Activated CD4-positive, alpha-beta memory T cell treated with anti-CD3 and anti-CD28 coated beads, Interleukin-2, amount 10 ng/mL, durations not matched to agents 7 days and 5 days (primary cell): ENCODE measurements around the gene CCDC50. TPM values are rescaled to one million over a fixed set of nuclear protein-coding genes. Genes with fewer than 3 reads are reported as not detected.

ENCODE experiments used
- CTCF ChIA-PET: fragments of 350-600 bp; sonication (Branson Sonifier 250); formaldehyde crosslinking; loops from one replicate; lab custom pipeline; 2021; ENCODE audit warnings: antibody characterized with exemption, inconsistent platforms; lab: Charles Lee
- POLR2A ChIA-PET: fragments of 350-600 bp; sonication (Branson Sonifier 250); formaldehyde crosslinking; loops from one replicate; lab custom pipeline; 2021; ENCODE audit warnings: antibody characterized with exemption; lab: Charles Lee
- DNase-seq: peaks from one replicate; pipeline ENCODE4 v3.0.0-alpha.2; 2020
- H3K27ac Mint-ChIP-seq: one replicate; pipeline ENCODE4 v1.8.0; 2021; ENCODE audit warnings: mild to moderate bottlenecking, mixed read lengths
- H3K27me3 Mint-ChIP-seq: one replicate; pipeline ENCODE4 v1.8.0; 2021; ENCODE audit warnings: mixed read lengths
- H3K36me3 Mint-ChIP-seq: one replicate; pipeline ENCODE4 v1.8.0; 2021; ENCODE audit warnings: low read depth, mixed read lengths
- H3K4me1 Mint-ChIP-seq: one replicate; pipeline ENCODE4 v1.8.0; 2021; ENCODE audit warnings: mixed read lengths
- H3K4me3 Mint-ChIP-seq: one replicate; pipeline ENCODE4 v1.8.0; 2021; ENCODE audit warnings: mild to moderate bottlenecking, mixed read lengths
- H3K9me3 Mint-ChIP-seq: one replicate; pipeline ENCODE4 v1.8.0; 2021; ENCODE audit warnings: mixed read lengths
- total RNA-seq, 2 experiments: library from RNA; stranded (reverse); gene quantifications; one replicate each; pipeline ENCODE4 v1.2.3, GENCODE V29; 2021

CCDC50 gene
- total RNA-seq, 2 experiments from 2014 or later = 15.5 to 17.0 TPM

DNA sequence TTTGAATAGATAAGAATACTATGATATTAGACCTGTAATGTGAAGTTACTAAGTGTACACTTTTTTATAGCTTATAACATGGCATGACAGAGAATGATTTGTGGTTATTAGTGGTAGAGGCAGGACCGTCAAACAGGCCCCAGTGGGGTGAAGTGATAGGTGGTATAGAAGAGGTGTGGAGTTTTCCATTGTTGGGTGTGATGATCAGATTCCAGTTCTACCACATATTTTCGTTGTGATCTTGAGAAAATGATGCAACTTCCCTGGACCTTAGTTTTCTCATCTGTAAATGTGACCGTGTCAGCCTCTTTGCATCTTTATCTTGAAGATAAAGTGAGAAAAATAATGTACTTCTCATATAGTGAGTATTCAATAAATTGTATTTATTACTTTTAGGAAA lies 31.4 kb downstream of the CCDC50 start:
- DNase-seq = no peak
- no peak overlapping the region for H3K4me3 Mint-ChIP-seq
- H3K27ac Mint-ChIP-seq = no peak overlapping the region
- no peaks in the 10 kb centered on the region for H3K9me3 Mint-ChIP-seq
- ChIA-PET CTCF (no interaction called here), POLR2A (no interaction called here)
- H3K4me1 Mint-ChIP-seq = peaks cover 13% of the 10 kb centered on the region
- H3K27me3 Mint-ChIP-seq = no peaks in the 10 kb centered on the region
- H3K36me3 Mint-ChIP-seq = peaks cover 6% of the 10 kb centered on the region

DNA sequence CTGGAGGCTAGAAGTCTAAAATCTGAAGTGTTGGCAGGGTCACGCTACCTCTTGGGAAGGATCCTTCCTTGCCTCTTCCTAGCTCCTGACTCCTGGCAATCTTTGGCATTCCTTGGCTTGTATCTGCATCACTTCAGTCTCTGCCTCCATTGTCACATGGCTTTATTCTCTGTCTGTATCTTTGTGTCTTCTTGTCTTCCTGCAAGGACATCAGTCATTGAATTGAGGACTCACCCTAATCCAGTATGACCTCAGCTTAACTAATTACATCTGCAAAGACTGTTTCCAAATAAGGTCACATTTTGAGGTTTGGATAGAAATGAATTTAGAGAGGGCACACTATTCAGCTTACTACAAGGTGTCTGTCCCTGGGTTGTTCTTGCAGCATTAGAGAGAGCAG lies 32.3 kb downstream of the CCDC50 start:
- no peak overlapping the region for H3K27ac Mint-ChIP-seq
- no peaks in the 10 kb centered on the region for H3K9me3 Mint-ChIP-seq
- H3K36me3 Mint-ChIP-seq = peaks cover 6% of the 10 kb centered on the region
- no peak overlapping the region for H3K4me3 Mint-ChIP-seq
- no peaks in the 10 kb centered on the region for H3K27me3 Mint-ChIP-seq
- peaks cover 13% of the 10 kb centered on the region for H3K4me1 Mint-ChIP-seq
- POLR2A ChIA-PET = interaction anchor here (0.7 kb wide), 1 partner anchor 11 kb away, joined by 3 read pairs; no protein-coding TSS in a partner anchor
- CTCF ChIA-PET = no interaction called here
- DNase-seq = no peak

DNA sequence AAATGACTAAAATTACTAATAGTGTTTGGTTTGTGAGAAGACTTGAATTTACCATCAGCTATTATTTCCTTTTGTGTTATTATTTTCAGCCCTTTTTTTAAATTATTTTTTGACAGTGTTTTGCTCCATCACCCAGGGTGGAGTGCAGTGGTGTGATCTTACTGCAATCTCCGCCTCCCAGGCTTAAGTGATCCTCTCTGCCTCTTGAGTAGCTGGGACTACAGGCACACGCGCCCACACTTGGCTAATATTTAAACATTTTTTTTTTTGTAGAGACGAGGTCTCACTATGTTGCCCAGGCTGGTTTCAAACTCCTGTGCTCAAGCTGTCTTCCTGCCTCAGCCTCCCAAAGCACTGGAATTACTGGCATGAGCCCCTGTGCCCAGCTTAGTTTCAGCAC lies 32.8 kb downstream of the CCDC50 start:
- no peak for DNase-seq
- CTCF ChIA-PET = no interaction called here
- Mint-ChIP-seq H3K27ac (no peak overlapping the region), H3K27me3 (no peaks in the 10 kb centered on the region), H3K9me3 (no peaks in the 10 kb centered on the region), H3K4me3 (no peak overlapping the region), H3K4me1 (peaks cover 16% of the 10 kb centered on the region), H3K36me3 (peaks cover 6% of the 10 kb centered on the region)
- POLR2A ChIA-PET = interaction anchor here (0.7 kb wide), 1 partner anchor 12 kb away, joined by 3 read pairs; no protein-coding TSS in a partner anchor

DNA sequence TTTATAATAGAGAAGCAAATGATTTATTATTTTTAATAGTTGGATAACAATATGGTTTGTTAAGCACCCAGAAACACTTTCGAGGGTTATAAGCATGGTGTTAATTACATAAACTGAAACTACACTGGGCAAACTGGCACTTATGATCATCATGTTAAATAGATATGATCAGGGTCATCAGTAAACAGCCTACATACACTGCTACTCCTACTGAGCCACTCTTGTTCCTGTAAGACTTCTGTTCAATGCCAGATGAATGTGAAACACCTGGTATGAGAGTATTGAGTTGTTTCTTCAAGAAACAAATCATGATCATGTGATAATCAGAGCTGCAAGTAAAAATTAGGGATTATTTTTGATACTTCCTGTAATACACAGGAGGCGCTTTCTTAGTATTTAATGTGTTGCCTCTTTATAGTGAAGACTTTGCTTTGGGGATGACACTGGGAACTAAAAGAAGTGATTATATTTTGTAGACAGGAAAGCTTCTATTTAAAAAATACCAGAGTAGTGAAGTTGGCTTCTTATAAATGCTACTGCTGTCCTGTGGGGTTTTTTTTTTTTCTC lies 33.4 kb downstream of the CCDC50 start:
- no peaks in the 10 kb centered on the region for H3K9me3 Mint-ChIP-seq
- no peak overlapping the region for H3K4me3 Mint-ChIP-seq
- CTCF ChIA-PET = no interaction called here
- no peak overlapping the region for H3K27ac Mint-ChIP-seq
- no peaks in the 10 kb centered on the region for H3K27me3 Mint-ChIP-seq
- peaks cover 6% of the 10 kb centered on the region for H3K36me3 Mint-ChIP-seq
- no peak for DNase-seq
- H3K4me1 Mint-ChIP-seq = peaks cover 16% of the 10 kb centered on the region
- POLR2A ChIA-PET = no interaction called here

DNA sequence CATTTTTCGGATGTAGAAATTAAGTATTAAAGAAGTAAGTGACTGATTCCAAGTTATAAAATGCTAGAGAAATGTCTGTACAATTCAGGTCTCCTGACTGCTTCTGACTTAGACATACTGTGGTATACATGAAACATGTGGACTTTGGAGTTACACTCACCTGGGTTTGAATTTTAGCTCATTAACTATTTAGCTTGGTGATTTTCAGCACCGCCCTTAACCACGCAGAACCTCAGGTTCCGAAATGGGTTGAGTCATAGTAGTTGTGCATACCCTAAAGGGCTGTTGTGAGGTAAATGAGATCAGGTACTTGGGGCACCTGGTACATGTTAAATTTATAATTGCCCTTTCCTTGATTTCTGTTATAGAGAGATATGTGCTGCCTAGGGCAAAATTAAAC lies 34.0 kb downstream of the CCDC50 start:
- Mint-ChIP-seq H3K27ac (no peak overlapping the region), H3K4me3 (no peak overlapping the region), H3K9me3 (no peaks in the 10 kb centered on the region), H3K4me1 (peaks cover 14% of the 10 kb centered on the region), H3K27me3 (no peaks in the 10 kb centered on the region), H3K36me3 (peaks cover 6% of the 10 kb centered on the region)
- POLR2A ChIA-PET = no interaction called here
- DNase-seq = no peak
- CTCF ChIA-PET = no interaction called here

DNA sequence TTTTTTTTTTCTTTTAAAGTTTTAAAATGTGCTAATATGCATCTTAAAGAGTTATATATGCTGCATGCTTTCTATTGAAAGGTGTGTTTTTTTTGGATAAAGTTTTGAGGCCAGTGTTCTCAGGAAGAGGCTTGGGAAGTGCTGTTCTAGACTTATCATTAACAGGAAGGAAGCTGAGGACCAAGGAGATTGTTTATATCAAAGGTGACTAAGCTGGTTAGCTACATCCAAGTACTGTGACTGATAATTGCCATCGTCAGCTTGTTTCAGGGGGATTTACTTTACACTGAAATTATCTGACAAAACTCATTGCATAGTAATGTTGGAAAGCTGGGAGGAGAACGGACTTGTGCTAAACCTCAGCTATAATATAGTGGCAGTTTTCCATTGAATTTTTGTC lies 37.5 kb downstream of the CCDC50 start:
- peaks cover 2% of the 10 kb centered on the region for H3K4me1 Mint-ChIP-seq
- POLR2A ChIA-PET = no interaction called here
- H3K4me3 Mint-ChIP-seq = no peak overlapping the region
- no peaks in the 10 kb centered on the region for H3K9me3 Mint-ChIP-seq
- no peaks in the 10 kb centered on the region for H3K27me3 Mint-ChIP-seq
- H3K36me3 Mint-ChIP-seq = no peaks in the 10 kb centered on the region
- no peak overlapping the region for H3K27ac Mint-ChIP-seq
- no peak for DNase-seq
- CTCF ChIA-PET = no interaction called here

DNA sequence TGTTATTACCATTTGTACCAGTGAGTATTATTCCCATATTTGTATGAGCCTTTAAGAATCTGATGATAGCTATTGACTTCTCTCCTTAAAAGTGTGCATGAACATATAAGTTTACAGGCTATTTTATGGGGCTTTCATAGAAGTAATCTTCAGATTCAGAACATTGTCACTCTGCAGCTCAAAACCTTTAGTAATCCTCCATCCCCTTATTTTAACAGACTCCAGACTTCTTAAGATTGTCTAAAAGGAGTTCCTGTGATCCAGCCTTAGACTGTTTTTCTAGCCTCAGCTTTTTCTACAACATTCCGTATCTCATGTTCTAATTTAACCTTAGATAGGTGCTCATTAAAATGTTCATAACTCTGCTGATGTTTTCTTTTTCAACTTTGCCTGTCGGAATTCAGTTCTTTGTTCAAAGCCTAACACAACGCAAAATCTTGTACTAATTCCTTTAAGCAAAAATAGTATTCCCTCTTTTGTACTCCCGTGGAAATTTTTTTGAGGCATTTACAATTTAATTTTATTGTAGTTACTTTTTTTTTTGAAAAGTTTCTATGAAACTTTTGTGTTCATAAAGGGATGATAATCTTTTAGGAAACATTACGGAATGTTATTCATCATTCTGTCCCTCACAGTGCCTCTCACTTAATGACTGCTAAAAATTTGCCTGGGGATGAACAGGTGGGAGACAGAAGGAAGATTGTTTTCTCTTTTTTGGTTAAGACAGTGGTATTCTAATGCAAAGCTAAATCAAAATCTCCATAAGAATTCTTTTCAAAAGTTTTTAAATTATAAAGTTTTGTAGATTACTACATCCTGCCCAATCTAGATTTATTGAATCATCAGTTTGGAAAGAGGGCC lies 39.8 kb downstream of the CCDC50 start:
- no peak for DNase-seq
- Mint-ChIP-seq H3K27ac (no peak overlapping the region), H3K9me3 (no peaks in the 10 kb centered on the region), H3K4me1 (peaks cover 4% of the 10 kb centered on the region), H3K4me3 (no peak overlapping the region), H3K27me3 (no peaks in the 10 kb centered on the region), H3K36me3 (no peaks in the 10 kb centered on the region)
- CTCF ChIA-PET = no interaction called here
- POLR2A ChIA-PET = no interaction called here

DNA sequence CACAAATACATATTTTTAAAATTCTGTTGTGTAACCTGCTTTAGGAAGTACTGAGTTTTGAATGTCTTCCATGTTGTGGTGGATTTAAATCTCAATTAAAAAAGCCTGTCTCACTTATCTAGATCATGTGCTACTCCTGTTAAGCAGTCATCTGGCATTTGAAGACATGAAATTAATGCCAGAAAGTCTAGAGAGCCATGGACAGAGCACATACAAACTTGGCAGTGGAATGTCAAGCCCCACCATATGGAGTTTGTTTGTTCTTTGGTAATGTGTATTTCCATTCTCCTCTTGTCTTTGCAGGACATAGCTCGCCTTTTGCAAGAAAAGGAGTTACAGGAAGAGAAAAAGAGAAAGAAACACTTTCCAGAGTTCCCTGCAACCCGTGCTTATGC lies 40.4 kb downstream of the CCDC50 start:
- Mint-ChIP-seq H3K4me3 (no peak overlapping the region), H3K36me3 (no peaks in the 10 kb centered on the region), H3K4me1 (peaks cover 4% of the 10 kb centered on the region), H3K27ac (no peak overlapping the region), H3K9me3 (no peaks in the 10 kb centered on the region), H3K27me3 (no peaks in the 10 kb centered on the region)
- ChIA-PET CTCF (no interaction called here), POLR2A (no interaction called here)
- no peak for DNase-seq

DNA sequence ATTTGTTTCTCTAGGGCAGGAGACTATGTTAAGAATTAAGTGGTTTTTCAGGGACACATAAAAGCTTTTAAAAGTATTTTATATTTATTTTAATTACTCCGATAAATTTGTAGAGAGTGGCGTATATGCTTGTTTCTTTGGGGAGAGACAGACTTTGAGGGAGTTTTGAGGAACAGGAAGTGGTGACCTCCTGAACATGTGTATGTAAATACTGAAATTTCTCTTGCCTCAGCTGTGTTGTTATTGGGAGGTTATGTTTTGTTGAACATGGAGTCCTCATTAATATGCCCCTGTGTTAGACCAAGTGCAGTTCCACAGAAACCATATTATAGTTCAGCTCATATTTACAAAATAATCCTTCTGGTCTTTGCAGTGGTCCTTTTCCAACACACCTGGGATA lies 42.9 kb downstream of the CCDC50 start:
- Mint-ChIP-seq H3K4me3 (no peak overlapping the region), H3K27me3 (no peaks in the 10 kb centered on the region), H3K4me1 (peaks cover 2% of the 10 kb centered on the region), H3K27ac (no peak overlapping the region), H3K36me3 (no peaks in the 10 kb centered on the region), H3K9me3 (no peaks in the 10 kb centered on the region)
- ChIA-PET CTCF (interaction anchor here (1.5 kb wide), 1 partner anchor 8 kb away, joined by 4 read pairs; no protein-coding TSS in a partner anchor), POLR2A (no interaction called here)
- no peak for DNase-seq

DNA sequence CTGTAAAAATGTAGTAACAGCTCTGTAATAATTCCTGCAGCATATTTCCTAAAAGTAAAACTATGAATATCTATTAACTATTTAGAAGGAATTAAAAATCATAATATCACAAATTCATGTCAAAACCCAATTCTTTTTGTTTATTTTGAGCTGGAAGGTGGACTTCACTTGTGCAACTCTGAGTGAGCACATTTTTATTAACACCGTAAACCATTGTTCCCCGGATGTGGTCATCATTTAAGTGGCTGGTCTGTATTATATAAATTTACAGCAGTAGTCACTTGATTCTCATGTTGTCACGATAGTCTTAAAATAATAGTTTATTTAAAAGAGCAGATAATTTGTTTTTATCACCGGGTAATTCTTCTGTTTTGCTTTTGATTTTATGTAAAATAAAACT lies 44.1 kb downstream of the CCDC50 start:
- Mint-ChIP-seq H3K27ac (no peak overlapping the region), H3K27me3 (no peaks in the 10 kb centered on the region), H3K9me3 (no peaks in the 10 kb centered on the region), H3K36me3 (no peaks in the 10 kb centered on the region), H3K4me3 (no peak overlapping the region), H3K4me1 (peaks cover 2% of the 10 kb centered on the region)
- ChIA-PET POLR2A (no interaction called here), CTCF (no interaction called here)
- DNase-seq = no peak

DNA sequence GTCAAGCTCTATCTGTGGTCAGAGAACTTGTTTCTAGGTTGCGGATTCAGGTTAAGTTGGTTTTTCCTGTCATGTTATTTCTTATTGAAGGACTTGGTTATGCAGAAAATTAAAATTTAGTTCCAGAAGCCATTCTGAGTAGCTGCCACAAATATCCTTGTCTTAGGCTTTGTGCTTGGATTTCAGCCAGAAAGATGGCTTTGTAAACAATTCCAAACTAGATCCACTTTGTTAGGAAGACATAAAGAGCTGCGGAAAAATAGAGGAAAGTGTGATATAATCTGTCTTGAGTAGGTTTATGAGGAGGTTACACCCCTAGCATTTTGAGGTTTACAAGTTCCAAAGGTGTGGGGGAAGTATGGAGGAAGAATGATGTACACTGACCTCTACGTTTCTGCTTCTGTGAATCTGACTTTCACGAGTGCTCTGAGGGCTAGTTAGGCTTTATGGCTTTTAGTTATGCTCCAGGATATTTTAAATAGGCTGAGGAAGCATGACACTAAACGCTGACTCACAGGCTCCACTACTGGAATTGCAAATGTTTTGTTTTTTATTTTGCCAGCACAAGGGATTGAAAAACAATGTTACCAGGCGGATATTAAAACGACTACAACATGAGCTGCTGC lies 47.4 kb downstream of the CCDC50 start:
- no peak for DNase-seq
- CTCF ChIA-PET = no interaction called here
- no peaks in the 10 kb centered on the region for H3K36me3 Mint-ChIP-seq

DNA sequence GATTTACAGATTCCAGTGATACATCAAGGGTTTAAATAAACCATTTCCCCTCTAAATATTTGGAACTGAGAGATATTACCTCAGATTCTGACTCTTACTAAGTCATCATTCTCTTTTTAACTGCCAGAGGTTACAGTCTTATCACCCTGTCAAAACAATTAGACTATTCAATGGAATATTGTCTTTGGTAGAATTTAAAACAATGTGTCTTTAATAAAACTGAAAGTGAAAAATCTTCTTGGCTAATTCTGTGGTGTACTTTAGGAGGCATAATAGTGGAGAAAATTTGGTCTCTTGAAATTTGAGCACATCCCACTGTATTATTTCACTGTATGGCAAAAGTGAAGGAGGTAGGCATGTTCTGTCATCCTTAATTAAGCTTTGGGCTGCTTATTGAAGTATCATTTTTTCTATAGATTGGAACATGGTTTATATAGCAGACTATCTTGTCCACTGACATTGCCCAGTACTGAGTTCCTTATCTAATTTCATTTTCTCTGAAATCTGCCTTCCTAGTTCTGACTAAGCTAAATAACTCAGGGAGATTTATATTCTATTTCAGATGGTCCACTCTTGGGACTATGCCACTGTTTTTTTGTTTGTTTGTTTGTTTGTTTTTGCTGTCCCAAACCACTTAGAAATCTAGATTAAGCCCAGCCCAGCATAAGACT lies 49.1 kb downstream of the CCDC50 start:
- CTCF ChIA-PET = no interaction called here
- POLR2A ChIA-PET = interaction anchor here (0.9 kb wide), 1 partner anchor 50 kb away, joined by 3 read pairs; the partner anchor contains the start of gene CCDC50
- H3K4me3 Mint-ChIP-seq = no peak overlapping the region

More for the DNA sequence above, 47.4 kb downstream of the CCDC50 start:
- POLR2A ChIA-PET = no interaction called here
- H3K4me3 Mint-ChIP-seq = no peak overlapping the region
- H3K9me3 Mint-ChIP-seq = no peaks in the 10 kb centered on the region
- H3K27me3 Mint-ChIP-seq = no peaks in the 10 kb centered on the region
- H3K27ac Mint-ChIP-seq = no peak overlapping the region
- H3K4me1 Mint-ChIP-seq = peaks cover 3% of the 10 kb centered on the region

DNA sequence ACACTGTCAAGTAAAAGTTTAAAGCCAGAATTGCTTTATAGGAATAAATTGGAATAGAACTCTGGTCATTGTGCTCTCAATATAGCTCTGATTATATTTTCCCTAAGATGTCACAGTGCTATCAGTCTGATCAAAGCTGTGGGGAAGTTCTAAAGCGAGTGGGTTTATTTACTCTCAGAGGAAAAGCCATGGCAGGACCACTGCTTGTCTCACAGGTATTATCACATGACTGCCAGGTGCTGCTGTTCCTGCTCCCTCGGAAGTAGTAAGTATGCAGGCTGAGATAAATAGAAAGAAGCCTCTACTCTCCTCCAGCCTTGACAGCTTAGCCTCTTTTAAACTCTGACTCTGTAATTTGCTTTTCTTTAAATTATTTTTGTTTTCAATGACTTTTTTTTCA lies 50.3 kb downstream of the CCDC50 start:
- Mint-ChIP-seq H3K9me3 (no peaks in the 10 kb centered on the region), H3K4me3 (no peak overlapping the region), H3K27ac (no peak overlapping the region), H3K4me1 (peaks cover 1% of the 10 kb centered on the region), H3K27me3 (no peaks in the 10 kb centered on the region), H3K36me3 (peaks cover 4% of the 10 kb centered on the region)
- ChIA-PET CTCF (interaction anchor here (1.5 kb wide), 1 partner anchor 8 kb away, joined by 4 read pairs; no protein-coding TSS in a partner anchor), POLR2A (no interaction called here)
- no peak for DNase-seq

More for the DNA sequence above, 49.1 kb downstream of the CCDC50 start:
- H3K36me3 Mint-ChIP-seq = peaks cover 4% of the 10 kb centered on the region
- no peaks in the 10 kb centered on the region for H3K9me3 Mint-ChIP-seq
- no peak overlapping the region for H3K27ac Mint-ChIP-seq
- H3K4me1 Mint-ChIP-seq = peaks cover 1% of the 10 kb centered on the region
- DNase-seq = no peak
- no peaks in the 10 kb centered on the region for H3K27me3 Mint-ChIP-seq
